Measurements from ENCODE around the gene PLA2G2D. TPM values are rescaled to one million over a fixed set of nuclear protein-coding genes. Genes with fewer than 3 reads are reported as not detected.

The PLA2G2D gene
- total and polyA plus RNA-seq, 2 experiments from 2014 or later: not detected

DNA sequence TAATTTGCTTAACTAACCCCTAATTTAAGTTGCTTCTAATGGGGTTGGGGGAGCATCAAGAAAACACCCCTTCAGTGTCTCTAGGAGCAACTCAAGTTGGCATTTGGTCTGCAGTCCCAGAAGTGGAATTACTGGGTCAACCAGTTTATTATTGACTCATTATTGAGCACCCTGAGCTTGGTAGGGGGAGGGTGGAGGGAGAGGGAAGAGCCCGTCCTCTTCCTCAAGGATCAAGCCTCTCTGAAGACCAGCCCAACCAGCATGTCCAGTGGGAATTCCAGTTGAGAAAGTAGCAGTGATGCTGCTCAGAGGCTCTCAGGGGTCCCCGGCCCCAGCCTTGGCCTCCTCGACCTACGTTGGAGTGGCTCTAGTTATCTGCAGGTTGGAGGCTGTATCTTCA lies 17.7 kb upstream of the PLA2G2D start:
- TF ChIP-seq EZH2 (IDR thresholded peaks at IDR 0.05; ENCODE audit: low read depth, unreplicated experiment) (no peak), JUNB (IDR thresholded peaks at IDR 0.05; ENCODE audit: unreplicated experiment) (no peak), NANOG (IDR thresholded peaks at IDR 0.05; ENCODE audit: borderline replicate concordance) (no peak), EZH2phosphoT487 (IDR thresholded peaks at IDR 0.05; ENCODE audit: unreplicated experiment) (no peak), CREB1 (CRISPR knock-in tag; IDR thresholded peaks at IDR 0.05; ENCODE audit: low read depth) (no peak), STAT1 (IDR thresholded peaks at IDR 0.05; ENCODE audit: unreplicated experiment) (no peak), ZNF331 (CRISPR knock-in tag; IDR thresholded peaks at IDR 0.05; ENCODE audit: low read depth) (no peak), ZNF114 (CRISPR knock-in tag; IDR thresholded peaks at IDR 0.05) (no peak), POLR2AphosphoS5 (IDR thresholded peaks at IDR 0.05; ENCODE audit: low read depth) (no peak)
- TF ChIP-seq, protein P1, sequence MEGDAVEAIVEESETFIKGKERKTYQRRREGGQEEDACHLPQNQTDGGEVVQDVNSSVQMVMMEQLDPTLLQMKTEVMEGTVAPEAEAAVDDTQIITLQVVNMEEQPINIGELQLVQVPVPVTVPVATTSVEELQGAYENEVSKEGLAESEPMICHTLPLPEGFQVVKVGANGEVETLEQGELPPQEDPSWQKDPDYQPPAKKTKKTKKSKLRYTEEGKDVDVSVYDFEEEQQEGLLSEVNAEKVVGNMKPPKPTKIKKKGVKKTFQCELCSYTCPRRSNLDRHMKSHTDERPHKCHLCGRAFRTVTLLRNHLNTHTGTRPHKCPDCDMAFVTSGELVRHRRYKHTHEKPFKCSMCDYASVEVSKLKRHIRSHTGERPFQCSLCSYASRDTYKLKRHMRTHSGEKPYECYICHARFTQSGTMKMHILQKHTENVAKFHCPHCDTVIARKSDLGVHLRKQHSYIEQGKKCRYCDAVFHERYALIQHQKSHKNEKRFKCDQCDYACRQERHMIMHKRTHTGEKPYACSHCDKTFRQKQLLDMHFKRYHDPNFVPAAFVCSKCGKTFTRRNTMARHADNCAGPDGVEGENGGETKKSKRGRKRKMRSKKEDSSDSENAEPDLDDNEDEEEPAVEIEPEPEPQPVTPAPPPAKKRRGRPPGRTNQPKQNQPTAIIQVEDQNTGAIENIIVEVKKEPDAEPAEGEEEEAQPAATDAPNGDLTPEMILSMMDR (conservative IDR thresholded peaks at IDR 0.05; ENCODE audit: low read depth in 2 of 2): no peak
- TF ChIP-seq, protein P2, sequence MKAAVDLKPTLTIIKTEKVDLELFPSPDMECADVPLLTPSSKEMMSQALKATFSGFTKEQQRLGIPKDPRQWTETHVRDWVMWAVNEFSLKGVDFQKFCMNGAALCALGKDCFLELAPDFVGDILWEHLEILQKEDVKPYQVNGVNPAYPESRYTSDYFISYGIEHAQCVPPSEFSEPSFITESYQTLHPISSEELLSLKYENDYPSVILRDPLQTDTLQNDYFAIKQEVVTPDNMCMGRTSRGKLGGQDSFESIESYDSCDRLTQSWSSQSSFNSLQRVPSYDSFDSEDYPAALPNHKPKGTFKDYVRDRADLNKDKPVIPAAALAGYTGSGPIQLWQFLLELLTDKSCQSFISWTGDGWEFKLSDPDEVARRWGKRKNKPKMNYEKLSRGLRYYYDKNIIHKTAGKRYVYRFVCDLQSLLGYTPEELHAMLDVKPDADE (IDR thresholded peaks at IDR 0.05): no peak
- TF ChIP-seq, protein P3, sequence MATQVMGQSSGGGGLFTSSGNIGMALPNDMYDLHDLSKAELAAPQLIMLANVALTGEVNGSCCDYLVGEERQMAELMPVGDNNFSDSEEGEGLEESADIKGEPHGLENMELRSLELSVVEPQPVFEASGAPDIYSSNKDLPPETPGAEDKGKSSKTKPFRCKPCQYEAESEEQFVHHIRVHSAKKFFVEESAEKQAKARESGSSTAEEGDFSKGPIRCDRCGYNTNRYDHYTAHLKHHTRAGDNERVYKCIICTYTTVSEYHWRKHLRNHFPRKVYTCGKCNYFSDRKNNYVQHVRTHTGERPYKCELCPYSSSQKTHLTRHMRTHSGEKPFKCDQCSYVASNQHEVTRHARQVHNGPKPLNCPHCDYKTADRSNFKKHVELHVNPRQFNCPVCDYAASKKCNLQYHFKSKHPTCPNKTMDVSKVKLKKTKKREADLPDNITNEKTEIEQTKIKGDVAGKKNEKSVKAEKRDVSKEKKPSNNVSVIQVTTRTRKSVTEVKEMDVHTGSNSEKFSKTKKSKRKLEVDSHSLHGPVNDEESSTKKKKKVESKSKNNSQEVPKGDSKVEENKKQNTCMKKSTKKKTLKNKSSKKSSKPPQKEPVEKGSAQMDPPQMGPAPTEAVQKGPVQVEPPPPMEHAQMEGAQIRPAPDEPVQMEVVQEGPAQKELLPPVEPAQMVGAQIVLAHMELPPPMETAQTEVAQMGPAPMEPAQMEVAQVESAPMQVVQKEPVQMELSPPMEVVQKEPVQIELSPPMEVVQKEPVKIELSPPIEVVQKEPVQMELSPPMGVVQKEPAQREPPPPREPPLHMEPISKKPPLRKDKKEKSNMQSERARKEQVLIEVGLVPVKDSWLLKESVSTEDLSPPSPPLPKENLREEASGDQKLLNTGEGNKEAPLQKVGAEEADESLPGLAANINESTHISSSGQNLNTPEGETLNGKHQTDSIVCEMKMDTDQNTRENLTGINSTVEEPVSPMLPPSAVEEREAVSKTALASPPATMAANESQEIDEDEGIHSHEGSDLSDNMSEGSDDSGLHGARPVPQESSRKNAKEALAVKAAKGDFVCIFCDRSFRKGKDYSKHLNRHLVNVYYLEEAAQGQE (IDR thresholded peaks at IDR 0.05; ENCODE audit: unreplicated experiment): no peak
- TF ChIP-seq, protein P4, sequence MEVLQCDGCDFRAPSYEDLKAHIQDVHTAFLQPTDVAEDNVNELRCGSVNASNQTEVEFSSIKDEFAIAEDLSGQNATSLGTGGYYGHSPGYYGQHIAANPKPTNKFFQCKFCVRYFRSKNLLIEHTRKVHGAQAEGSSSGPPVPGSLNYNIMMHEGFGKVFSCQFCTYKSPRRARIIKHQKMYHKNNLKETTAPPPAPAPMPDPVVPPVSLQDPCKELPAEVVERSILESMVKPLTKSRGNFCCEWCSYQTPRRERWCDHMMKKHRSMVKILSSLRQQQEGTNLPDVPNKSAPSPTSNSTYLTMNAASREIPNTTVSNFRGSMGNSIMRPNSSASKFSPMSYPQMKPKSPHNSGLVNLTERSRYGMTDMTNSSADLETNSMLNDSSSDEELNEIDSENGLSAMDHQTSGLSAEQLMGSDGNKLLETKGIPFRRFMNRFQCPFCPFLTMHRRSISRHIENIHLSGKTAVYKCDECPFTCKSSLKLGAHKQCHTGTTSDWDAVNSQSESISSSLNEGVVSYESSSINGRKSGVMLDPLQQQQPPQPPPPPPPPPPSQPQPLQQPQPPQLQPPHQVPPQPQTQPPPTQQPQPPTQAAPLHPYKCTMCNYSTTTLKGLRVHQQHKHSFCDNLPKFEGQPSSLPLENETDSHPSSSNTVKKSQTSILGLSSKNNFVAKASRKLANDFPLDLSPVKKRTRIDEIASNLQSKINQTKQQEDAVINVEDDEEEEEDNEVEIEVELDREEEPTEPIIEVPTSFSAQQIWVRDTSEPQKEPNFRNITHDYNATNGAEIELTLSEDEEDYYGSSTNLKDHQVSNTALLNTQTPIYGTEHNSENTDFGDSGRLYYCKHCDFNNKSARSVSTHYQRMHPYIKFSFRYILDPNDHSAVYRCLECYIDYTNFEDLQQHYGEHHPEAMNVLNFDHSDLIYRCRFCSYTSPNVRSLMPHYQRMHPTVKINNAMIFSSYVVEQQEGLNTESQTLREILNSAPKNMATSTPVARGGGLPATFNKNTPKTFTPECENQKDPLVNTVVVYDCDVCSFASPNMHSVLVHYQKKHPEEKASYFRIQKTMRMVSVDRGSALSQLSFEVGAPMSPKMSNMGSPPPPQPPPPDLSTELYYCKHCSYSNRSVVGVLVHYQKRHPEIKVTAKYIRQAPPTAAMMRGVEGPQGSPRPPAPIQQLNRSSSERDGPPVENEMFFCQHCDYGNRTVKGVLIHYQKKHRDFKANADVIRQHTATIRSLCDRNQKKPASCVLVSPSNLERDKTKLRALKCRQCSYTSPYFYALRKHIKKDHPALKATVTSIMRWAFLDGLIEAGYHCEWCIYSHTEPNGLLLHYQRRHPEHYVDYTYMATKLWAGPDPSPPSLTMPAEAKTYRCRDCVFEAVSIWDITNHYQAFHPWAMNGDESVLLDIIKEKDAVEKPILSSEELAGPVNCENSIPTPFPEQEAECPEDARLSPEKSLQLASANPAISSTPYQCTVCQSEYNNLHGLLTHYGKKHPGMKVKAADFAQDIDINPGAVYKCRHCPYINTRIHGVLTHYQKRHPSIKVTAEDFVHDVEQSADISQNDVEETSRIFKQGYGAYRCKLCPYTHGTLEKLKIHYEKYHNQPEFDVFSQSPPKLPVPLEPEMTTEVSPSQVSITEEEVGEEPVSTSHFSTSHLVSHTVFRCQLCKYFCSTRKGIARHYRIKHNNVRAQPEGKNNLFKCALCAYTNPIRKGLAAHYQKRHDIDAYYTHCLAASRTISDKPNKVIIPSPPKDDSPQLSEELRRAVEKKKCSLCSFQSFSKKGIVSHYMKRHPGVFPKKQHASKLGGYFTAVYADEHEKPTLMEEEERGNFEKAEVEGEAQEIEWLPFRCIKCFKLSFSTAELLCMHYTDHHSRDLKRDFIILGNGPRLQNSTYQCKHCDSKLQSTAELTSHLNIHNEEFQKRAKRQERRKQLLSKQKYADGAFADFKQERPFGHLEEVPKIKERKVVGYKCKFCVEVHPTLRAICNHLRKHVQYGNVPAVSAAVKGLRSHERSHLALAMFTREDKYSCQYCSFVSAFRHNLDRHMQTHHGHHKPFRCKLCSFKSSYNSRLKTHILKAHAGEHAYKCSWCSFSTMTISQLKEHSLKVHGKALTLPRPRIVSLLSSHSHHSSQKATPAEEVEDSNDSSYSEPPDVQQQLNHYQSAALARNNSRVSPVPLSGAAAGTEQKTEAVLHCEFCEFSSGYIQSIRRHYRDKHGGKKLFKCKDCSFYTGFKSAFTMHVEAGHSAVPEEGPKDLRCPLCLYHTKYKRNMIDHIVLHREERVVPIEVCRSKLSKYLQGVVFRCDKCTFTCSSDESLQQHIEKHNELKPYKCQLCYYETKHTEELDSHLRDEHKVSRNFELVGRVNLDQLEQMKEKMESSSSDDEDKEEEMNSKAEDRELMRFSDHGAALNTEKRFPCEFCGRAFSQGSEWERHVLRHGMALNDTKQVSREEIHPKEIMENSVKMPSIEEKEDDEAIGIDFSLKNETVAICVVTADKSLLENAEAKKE (CRISPR knock-in tag; IDR thresholded peaks at IDR 0.05): no peak
- no peak overlapping the region for H3K4me3 ChIP-seq
- no peaks in the 10 kb centered on the region for H3K4me1 ChIP-seq (ENCODE audit: insufficient read depth)
- no peak overlapping the region for H2AFZ ChIP-seq
- no peak overlapping the region for H3K27ac ChIP-seq (ENCODE audit: low read depth)
- Mint-ChIP-seq H3K27me3 (ENCODE audit: insufficient read depth, low read depth, poor library complexity) (peaks cover 3% of the 10 kb centered on the region), H3K36me3 (ENCODE audit: low read depth) (peaks cover 4% of the 10 kb centered on the region; the same call in 1 of the 3 replicates), H3K4me1 (no peaks in the 10 kb centered on the region), H3K4me3 (no peak overlapping the region), H3K27ac (no peak overlapping the region), H3K9me3 (peaks cover 7% of the 10 kb centered on the region; the same call in 2 of the 3 replicates)
- no peaks in the 10 kb centered on the region for H3K79me2 ChIP-seq (replicated peaks; ENCODE audit: insufficient read depth)
- no peaks in the 10 kb centered on the region for H4K20me1 ChIP-seq (replicated peaks; ENCODE audit: insufficient read depth)
- H3K27me3 ChIP-seq (ENCODE audit: insufficient read depth): no peaks in the 10 kb centered on the region
- ATAC-seq: no peak
- H3K4me2 ChIP-seq: no peak overlapping the region
- no peaks in the 10 kb centered on the region for H3K9me2 ChIP-seq (ENCODE audit: insufficient read depth)
- H3F3A ChIP-seq (replicated peaks; ENCODE audit: low read depth): no peaks in the 10 kb centered on the region
- H3K36me3 ChIP-seq (ENCODE audit: insufficient read depth): no peaks in the 10 kb centered on the region
- DNase-seq (ENCODE audit: low spot score): no peak

All from GM23338 (cell line).